IMR-90 (cell line): ENCODE measurements around the gene GYS1. TPM values are rescaled to one million over a fixed set of nuclear protein-coding genes. Genes with fewer than 3 reads are reported as not detected.

Experiments
- ATAC-seq: fragments of 200-7000 bp; cut with Tn5 transposase; 2 replicates; pipeline ENCODE4 v1.9.1; 2020; ENCODE audit warnings: low read depth, mild to moderate bottlenecking, moderate library complexity
- BruUV-seq: library from RNA; stranded (reverse); fragments of 400-500 nt; replicated peaks from 2 replicates; lab custom pipeline; 2021; lab: Mats Ljungman, UMichigan
- CTCF ChIA-PET: fragments of 300-600 bp; formaldehyde crosslinking; extraction: SDS; loops from one replicate; lab custom pipeline; 2021; ENCODE audit warnings: antibody characterized with exemption; lab: Yijun Ruan, JAX
- POLR2A ChIA-PET: fragments of 300-600 bp; sonication (Branson Sonifier 250); formaldehyde crosslinking; loops from one replicate; lab custom pipeline; 2022; ENCODE audit warnings: antibody characterized with exemption; ENCODE audit not compliant: unreplicated experiment; lab: Charles Lee
- DNase-seq: peaks from one replicate; pipeline ENCODE4 v3.0.0; 2013
- H2AFZ ChIP-seq: replicated peaks from 2 replicates; pipeline ENCODE3; 2013; ENCODE audit warnings: low read length, mild to moderate bottlenecking; ENCODE audit not compliant: poor library complexity
- H2AK5ac ChIP-seq: 2 replicates; pipeline ENCODE4 v1.6.1; 2013; ENCODE audit warnings: low read depth, low read length, inconsistent platforms
- H2AK9ac ChIP-seq: replicated peaks from 2 replicates; pipeline ENCODE3; 2013; ENCODE audit warnings: mild to moderate bottlenecking, low read depth, low read length, moderate library complexity; ENCODE audit not compliant: poor library complexity
- H2BK120ac ChIP-seq: 2 replicates; pipeline ENCODE4 v1.6.1; 2013; ENCODE audit warnings: low read depth, low read length, inconsistent platforms
- H2BK15ac ChIP-seq: 3 replicates; pipeline ENCODE4 v1.6.1; 2013; ENCODE audit warnings: low read depth, low read length, inconsistent platforms
- H2BK20ac ChIP-seq: 2 replicates; pipeline ENCODE4 v1.6.1; 2013; ENCODE audit warnings: low read depth, mild to moderate bottlenecking, inconsistent platforms, low read length, moderate library complexity
- H2BK5ac ChIP-seq: 2 replicates; pipeline ENCODE4 v1.6.1; 2013; ENCODE audit warnings: mild to moderate bottlenecking, low read depth, low read length, inconsistent platforms; ENCODE audit not compliant: poor library complexity, severe bottlenecking
- H3K14ac ChIP-seq: replicated peaks from 2 replicates; pipeline ENCODE4 v1.6.1; 2013; ENCODE audit warnings: low read depth, low read length, inconsistent platforms
- H3K18ac ChIP-seq: 2 replicates; pipeline ENCODE4 v1.6.1; 2013; ENCODE audit warnings: low read depth, low read length, control low read depth
- H3K23ac ChIP-seq: 2 replicates; pipeline ENCODE4 v1.6.1; 2013; ENCODE audit warnings: low read depth, low read length, inconsistent platforms
- H3K27ac ChIP-seq: 2 replicates; pipeline ENCODE4 v1.5.1; 2013; ENCODE audit warnings: mild to moderate bottlenecking, control low read depth, low read length; ENCODE audit not compliant: insufficient read depth
- H3K27me3 ChIP-seq: 2 replicates; pipeline ENCODE4 v1.6.1; 2013; ENCODE audit warnings: low read length; ENCODE audit not compliant: control insufficient read depth, insufficient read depth
- H3K36me3 ChIP-seq: 2 replicates; pipeline ENCODE4 v1.6.1; 2013; ENCODE audit warnings: low read length, mixed read lengths; ENCODE audit not compliant: control insufficient read depth, insufficient read depth
- H3K4ac ChIP-seq: 2 replicates; pipeline ENCODE4 v1.6.1; 2013; ENCODE audit warnings: low read depth, low read length, inconsistent platforms
- H3K4me1 ChIP-seq: 2 replicates; pipeline ENCODE4 v1.6.1; 2013; ENCODE audit warnings: low read length, mixed read lengths; ENCODE audit not compliant: control insufficient read depth, insufficient read depth
- H3K4me2 ChIP-seq: 2 replicates; pipeline ENCODE4 v1.6.1; 2013; ENCODE audit warnings: low read depth, mild to moderate bottlenecking, control low read depth, low read length, moderate library complexity
- H3K4me3 ChIP-seq: 2 replicates; pipeline ENCODE4 v1.5.1; 2013; ENCODE audit warnings: low read depth, mild to moderate bottlenecking, control low read depth, low read length, moderate library complexity; ENCODE audit not compliant: insufficient read depth
- H3K56ac ChIP-seq: 2 replicates; pipeline ENCODE4 v1.6.1; 2013; ENCODE audit warnings: low read length, inconsistent platforms; ENCODE audit not compliant: insufficient read depth; ENCODE audit errors: extremely low read depth
- H3K79me1 ChIP-seq, 2 experiments: 2 replicates each; pipeline ENCODE4 v1.6.1; 2013; ENCODE audit warnings: low read length in 2 of 2, inconsistent platforms in 1 of 2, low read depth in 1 of 2
- H3K9ac ChIP-seq: 2 replicates; pipeline ENCODE4 v1.6.1; 2013; ENCODE audit warnings: low read depth, low read length, control low read depth
- H3K9me1 ChIP-seq: 2 replicates; pipeline ENCODE4 v1.6.1; 2013; ENCODE audit warnings: low read length, inconsistent platforms; ENCODE audit not compliant: insufficient read depth
- H3K9me3 ChIP-seq: 2 replicates; pipeline ENCODE4 v1.6.1; 2013; ENCODE audit warnings: low read length; ENCODE audit not compliant: control insufficient read depth, insufficient read depth
- H4K20me1 ChIP-seq: 2 replicates; pipeline ENCODE4 v1.6.1; 2013; ENCODE audit warnings: low read length, inconsistent platforms; ENCODE audit not compliant: insufficient read depth
- H4K5ac ChIP-seq: 2 replicates; pipeline ENCODE4 v1.6.1; 2013; ENCODE audit warnings: mild to moderate bottlenecking, low read depth, low read length, control low read depth
- H4K8ac ChIP-seq, 2 experiments: 2 replicates each; pipeline ENCODE4 v1.6.1; 2013; ENCODE audit warnings: low read depth in 2 of 2, low read length in 2 of 2, control low read depth in 1 of 2, inconsistent platforms in 1 of 2
- H4K91ac ChIP-seq: 2 replicates; pipeline ENCODE4 v1.6.1; 2013; ENCODE audit warnings: low read depth, low read length, inconsistent platforms; ENCODE audit not compliant: insufficient read depth
- NFE2L2 ChIP-seq: fragments of 150-350 bp; IDR thresholded peaks from 2 replicates; pipeline ENCODE4 v1.6.1; 2016; ENCODE audit warnings: low read depth, mild to moderate bottlenecking, low read length
- RAD21 ChIP-seq: IDR thresholded peaks from 2 replicates; pipeline ENCODE4 v1.6.1; 2012; ENCODE audit warnings: low read length, improper control_type of control experiment
- USF2 ChIP-seq: fragments of 150-350 bp; IDR thresholded peaks from 2 replicates; pipeline ENCODE4 v1.6.1; 2017; ENCODE audit warnings: mild to moderate bottlenecking, antibody characterized with exemption, low read length, low read depth
- WGBS, 2 experiments: methylation state at CpG; one replicate each; pipeline versions ENCODE4 v1.1.5 to v1.1.7; 2013; ENCODE audit warnings: missing lambda C conversion rate in 2 of 2; ENCODE audit not compliant: insufficient read length in 1 of 2; ENCODE audit errors: extremely low coverage in 2 of 2; 5-methylcytosine and 5-hydroxymethylcytosine counted together
- dilution Hi-C: fragments of 300-500 bp; cut with HindIII; formaldehyde crosslinking; loops from one replicate; pipeline ENCODE4 v1.14.3; 2018; ENCODE audit warnings: low sequenced_read_pairs; ENCODE audit not compliant: unreplicated experiment
- in situ Hi-C: fragments of 300-500 bp; cut with MboI; formaldehyde crosslinking; loops from 3 replicates; pipeline ENCODE4 v1.14.3; 2019; ENCODE audit warnings: low sequenced_read_pairs, inconsistent platforms, mixed read lengths
- intact Hi-C: fragments of 100-400 bp; cut with micrococcal nuclease; formaldehyde crosslinking; loops from 2 replicates; pipeline ENCODE4 v1.10.0; 2022
- polyA plus RNA-seq, 3 experiments: library from polyadenylated mRNA; depleted of rRNA; stranded (reverse); fragments of >200 nt; gene quantifications; 2 replicates each; pipeline ENCODE4 v1.2.3, GENCODE V29; 2012; ENCODE audit warnings: low replicate concordance in 1 of 3
- total RNA-seq: library from RNA; depleted of rRNA; stranded (reverse); fragments of >200 nt; gene quantifications from 2 replicates; pipeline ENCODE4 v1.2.3, GENCODE V29; 2012

Gene GYS1
- total and polyA plus RNA-seq, 2 of the 4 experiments (the other 2 are of a cell fraction) = 38.7 to 72.2 TPM

- no peak for ATAC-seq
- H3K9me3 ChIP-seq = no peaks in the 10 kb centered on the region
- WGBS, 2 experiments = 97% methylated on average over 16 of the region's 22 CpGs; no CpG with 5 or more reads in 1 of the 2 experiments
- H2BK15ac ChIP-seq = no peak overlapping the region
- H3K27ac ChIP-seq = no peak overlapping the region
- H3K4me3 ChIP-seq = no peak overlapping the region
- H3K9me1 ChIP-seq = peaks cover 2% of the 10 kb centered on the region; the same call in 1 of the 2 replicates
- H3K36me3 ChIP-seq = peaks cover 57% of the 10 kb centered on the region
- H3K4me2 ChIP-seq = no peak overlapping the region
- in situ Hi-C loops = no loop called here
- no peak overlapping the region for H2BK20ac ChIP-seq
- no peaks in the 10 kb centered on the region for H3K27me3 ChIP-seq
- no peak overlapping the region for H3K4ac ChIP-seq
- H3K4me1 ChIP-seq = no peaks in the 10 kb centered on the region
- no peak overlapping the region for H4K91ac ChIP-seq
- H4K5ac ChIP-seq = no peak overlapping the region
- no peaks in the 10 kb centered on the region for H4K20me1 ChIP-seq
- intact Hi-C loops = no loop called here
- H3K14ac ChIP-seq = no peak overlapping the region
- no TSS peak for BruUV-seq
- ChIA-PET POLR2A (no interaction called here), CTCF (no interaction called here)
- H2BK5ac ChIP-seq = no peak overlapping the region
- H3K79me1 ChIP-seq = peaks cover 0 to 11% of the 10 kb centered on the region in 2 experiments; a peak in 2 of 4 replicates
- no peak overlapping the region for H4K8ac ChIP-seq
- H3K9ac ChIP-seq = no peak overlapping the region
- no peak overlapping the region for H2AK9ac ChIP-seq
- dilution Hi-C loops = no loop called here
- TF ChIP-seq NFE2L2 (no peak), USF2 (no peak), RAD21 (no peak)
- no peak overlapping the region for H2AK5ac ChIP-seq
- H3K18ac ChIP-seq = no peak overlapping the region
- H3K23ac ChIP-seq = no peak overlapping the region
- no peak for DNase-seq
- no peak overlapping the region for H3K56ac ChIP-seq
- no peak overlapping the region for H2BK120ac ChIP-seq
- no peak overlapping the region for H2AFZ ChIP-seq
These were observed 13.8 kb upstream of the GYS1 start for GRCh38 chr19:49006905-49007304.
